Measurements from ENCODE around the gene DCN. TPM values are rescaled to one million over a fixed set of nuclear protein-coding genes. Genes with fewer than 3 reads are reported as not detected.

Gene DCN
- total RNA-seq, 2 donors from 2014 or later, result 79.0 to 240 TPM

DNA sequence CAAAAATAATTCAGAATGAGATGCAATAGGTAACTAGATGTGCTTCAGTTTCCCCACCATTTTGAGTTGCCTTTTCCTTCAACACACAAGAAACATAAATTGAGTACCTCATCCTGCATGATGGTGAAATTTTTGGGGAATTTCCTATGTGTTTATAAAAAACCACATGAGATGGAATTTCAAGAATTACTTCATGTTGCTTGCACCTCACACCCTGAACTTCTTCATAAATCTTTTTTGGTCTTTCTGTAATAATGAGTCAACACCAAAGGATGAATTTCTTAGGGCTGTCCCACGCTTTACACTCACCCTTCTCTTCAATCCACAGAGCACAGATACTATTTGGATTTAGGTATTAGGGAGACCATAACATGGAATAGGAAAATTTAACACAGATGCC is 48.7 kb downstream of the DCN start:
- no peaks in the 10 kb centered on the region for H3K36me3 ChIP-seq
- no peaks in the 10 kb centered on the region for H3K4me1 ChIP-seq
- TF ChIP-seq, protein P1, sequence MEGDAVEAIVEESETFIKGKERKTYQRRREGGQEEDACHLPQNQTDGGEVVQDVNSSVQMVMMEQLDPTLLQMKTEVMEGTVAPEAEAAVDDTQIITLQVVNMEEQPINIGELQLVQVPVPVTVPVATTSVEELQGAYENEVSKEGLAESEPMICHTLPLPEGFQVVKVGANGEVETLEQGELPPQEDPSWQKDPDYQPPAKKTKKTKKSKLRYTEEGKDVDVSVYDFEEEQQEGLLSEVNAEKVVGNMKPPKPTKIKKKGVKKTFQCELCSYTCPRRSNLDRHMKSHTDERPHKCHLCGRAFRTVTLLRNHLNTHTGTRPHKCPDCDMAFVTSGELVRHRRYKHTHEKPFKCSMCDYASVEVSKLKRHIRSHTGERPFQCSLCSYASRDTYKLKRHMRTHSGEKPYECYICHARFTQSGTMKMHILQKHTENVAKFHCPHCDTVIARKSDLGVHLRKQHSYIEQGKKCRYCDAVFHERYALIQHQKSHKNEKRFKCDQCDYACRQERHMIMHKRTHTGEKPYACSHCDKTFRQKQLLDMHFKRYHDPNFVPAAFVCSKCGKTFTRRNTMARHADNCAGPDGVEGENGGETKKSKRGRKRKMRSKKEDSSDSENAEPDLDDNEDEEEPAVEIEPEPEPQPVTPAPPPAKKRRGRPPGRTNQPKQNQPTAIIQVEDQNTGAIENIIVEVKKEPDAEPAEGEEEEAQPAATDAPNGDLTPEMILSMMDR (IDR thresholded peaks at IDR 0.05), result no peak
- intact Hi-C loops (cut with DNase I), result no loop called here
- no peak overlapping the region for H3K9ac ChIP-seq (ENCODE audit: low read depth in 2 of 2, low read length in 2 of 2)
- no peak overlapping the region for H3K27ac ChIP-seq
- H3K27me3 ChIP-seq, result no peaks in the 10 kb centered on the region
- H3K9me3 ChIP-seq, result no peaks in the 10 kb centered on the region
- DNase-seq, result no peak
- no peak overlapping the region for H3K4me3 ChIP-seq

DNA sequence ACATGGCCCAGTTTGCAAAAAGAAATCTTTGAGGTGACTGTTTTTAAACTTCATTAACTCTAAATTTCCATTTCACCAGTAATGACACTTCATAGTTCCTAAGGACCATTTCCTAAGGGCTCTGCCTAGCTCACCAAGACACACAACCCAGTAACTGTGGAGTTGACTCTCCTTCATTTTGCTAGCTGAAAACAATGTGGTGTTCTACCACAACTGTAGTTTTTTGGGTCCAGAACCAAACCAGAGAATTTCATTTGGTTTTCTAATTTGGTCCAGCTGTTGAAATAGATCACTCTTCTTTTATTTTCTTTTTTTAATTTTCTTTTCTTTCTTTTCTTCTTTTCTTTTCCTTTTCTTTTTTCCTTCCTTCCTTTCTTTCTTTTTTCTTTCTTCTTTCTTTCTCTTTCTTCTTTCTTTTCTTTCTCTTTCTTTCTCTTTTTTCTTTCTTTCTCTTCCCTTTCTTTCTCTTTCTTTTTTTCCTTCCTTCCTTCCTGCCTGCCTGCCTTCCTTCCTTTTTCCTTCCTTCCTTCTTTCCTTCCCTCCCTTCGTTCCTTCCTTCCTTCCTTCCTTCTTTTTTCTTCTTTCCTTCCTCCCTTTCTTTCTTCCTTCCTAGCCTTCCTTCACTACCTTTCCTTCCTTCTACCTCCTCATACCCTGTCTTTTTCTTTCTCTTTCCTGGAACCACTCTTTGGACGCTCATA is 52.8 kb downstream of the DCN start:
- Histone ChIP-seq H3K4me1 (no peaks in the 10 kb centered on the region), H3K9ac (ENCODE audit: low read depth in 2 of 2, low read length in 2 of 2) (no peak overlapping the region), H3K4me3 (no peak overlapping the region), H3K36me3 (no peaks in the 10 kb centered on the region), H3K27ac (no peak overlapping the region), H3K27me3 (no peaks in the 10 kb centered on the region), H3K9me3 (no peaks in the 10 kb centered on the region)
- TF ChIP-seq, protein P1 (IDR thresholded peaks at IDR 0.05), result no peak
- no peak for DNase-seq
- intact Hi-C loops (cut with DNase I), result no loop called here

DNA sequence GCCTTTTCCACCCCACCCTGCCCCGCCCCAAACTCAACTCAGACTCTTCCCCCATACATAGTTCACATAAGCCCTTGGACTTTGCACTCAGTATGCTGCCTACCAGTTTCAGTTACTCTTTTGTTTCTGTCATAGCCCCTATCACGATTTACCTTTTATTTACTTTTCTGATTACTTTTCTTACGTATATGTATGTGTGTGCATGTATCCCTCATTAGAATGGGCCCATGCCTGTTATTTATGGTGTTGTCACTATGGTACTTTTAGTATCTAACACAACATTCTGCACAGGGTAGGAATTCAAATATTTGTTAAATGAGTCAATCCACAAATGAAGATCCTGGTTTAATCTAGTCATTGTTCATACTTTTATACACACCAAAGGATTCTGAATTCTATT is 54.9 kb downstream of the DCN start:
- Histone ChIP-seq H3K9me3 (no peaks in the 10 kb centered on the region), H3K36me3 (no peaks in the 10 kb centered on the region), H3K27me3 (no peaks in the 10 kb centered on the region), H3K4me1 (no peaks in the 10 kb centered on the region), H3K4me3 (no peak overlapping the region), H3K9ac (ENCODE audit: low read depth in 2 of 2, low read length in 2 of 2) (no peak overlapping the region), H3K27ac (no peak overlapping the region)
- TF ChIP-seq, protein P1 (IDR thresholded peaks at IDR 0.05), result no peak
- intact Hi-C loops (cut with DNase I), result no loop called here
- peak; percentile 40 for DNase-seq

DNA sequence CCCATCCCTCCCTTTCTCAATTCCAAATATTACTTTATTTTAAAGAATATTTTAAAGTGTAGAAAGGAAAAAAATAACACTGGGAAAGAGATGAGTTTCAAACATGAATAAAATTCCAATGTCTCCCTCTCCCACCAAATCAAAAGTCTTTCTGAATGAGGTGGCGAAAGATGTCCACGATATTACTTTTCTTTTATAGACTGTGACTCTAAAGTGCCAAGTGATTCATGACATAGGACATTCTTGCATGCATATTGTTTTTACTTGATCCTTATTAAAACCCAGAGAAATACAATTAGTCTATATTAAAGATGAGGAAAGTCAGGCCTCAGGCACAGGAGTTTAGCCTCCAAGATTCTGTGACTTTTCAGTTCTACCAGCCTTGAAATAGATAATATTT is 55.3 kb downstream of the DCN start:
- no peak for DNase-seq
- TF ChIP-seq, protein P1 (IDR thresholded peaks at IDR 0.05), result no peak
- H3K4me1 ChIP-seq, result no peaks in the 10 kb centered on the region
- no peaks in the 10 kb centered on the region for H3K9me3 ChIP-seq
- no peak overlapping the region for H3K9ac ChIP-seq (ENCODE audit: low read depth in 2 of 2, low read length in 2 of 2)
- no peak overlapping the region for H3K4me3 ChIP-seq
- no peak overlapping the region for H3K27ac ChIP-seq
- no peaks in the 10 kb centered on the region for H3K36me3 ChIP-seq
- intact Hi-C loops (cut with DNase I), result no loop called here
- no peaks in the 10 kb centered on the region for H3K27me3 ChIP-seq

DNA sequence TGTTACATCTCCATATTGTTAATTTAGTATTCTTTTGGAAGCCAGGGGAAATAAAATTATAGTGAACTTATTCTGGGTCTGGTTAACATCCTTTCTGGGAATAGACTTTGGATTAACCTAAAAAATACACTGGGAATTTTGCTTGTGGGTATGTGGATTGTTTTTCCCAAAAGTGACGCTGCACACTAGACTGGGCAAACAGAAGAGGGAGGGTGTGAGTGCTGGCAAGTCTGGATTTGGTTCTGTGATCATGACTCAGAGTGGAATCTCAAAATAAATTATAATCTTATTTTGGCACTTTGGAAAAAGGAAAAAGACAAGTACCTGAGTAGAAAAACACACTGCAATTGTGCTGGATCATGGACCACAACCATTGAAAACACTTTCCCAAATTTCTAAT is 56.1 kb downstream of the DCN start:
- H3K27me3 ChIP-seq, result no peaks in the 10 kb centered on the region
- TF ChIP-seq, protein P1 (IDR thresholded peaks at IDR 0.05), result no peak
- H3K9me3 ChIP-seq, result no peaks in the 10 kb centered on the region
- no peak overlapping the region for H3K9ac ChIP-seq (ENCODE audit: low read depth in 2 of 2, low read length in 2 of 2)
- H3K27ac ChIP-seq, result no peak overlapping the region
- H3K36me3 ChIP-seq, result no peaks in the 10 kb centered on the region
- intact Hi-C loops (cut with DNase I), result no loop called here
- no peak overlapping the region for H3K4me3 ChIP-seq
- no peaks in the 10 kb centered on the region for H3K4me1 ChIP-seq
- no peak for DNase-seq

All from colonic mucosa (tissue), 4 donors.